HepG2 (cell line): ENCODE measurements around the gene SIM1. TPM values are rescaled to one million over a fixed set of nuclear protein-coding genes. Genes with fewer than 3 reads are reported as not detected.

Experiments
- ATAC-seq: fragments of 200-7000 bp; cut with Tn5 transposase; 3 replicates; pipeline ENCODE4 v1.9.1; 2020; ENCODE audit warnings: mild to moderate bottlenecking, moderate library complexity
- BruUV-seq: library from RNA; stranded (reverse); fragments of 400-500 nt; replicated peaks from 2 replicates; lab custom pipeline; 2021; lab: Mats Ljungman, UMichigan
- CTCF ChIA-PET: fragments of 300-600 bp; formaldehyde crosslinking; extraction: SDS; loops from one replicate; lab custom pipeline; 2021; ENCODE audit warnings: low total read pairs, inconsistent platforms, low intra/inter-chr PET ratio; lab: Yijun Ruan, JAX
- POLR2A ChIA-PET: fragments of 350-600 bp; sonication (Branson Sonifier 250); formaldehyde crosslinking; loops from one replicate; lab custom pipeline; 2020; ENCODE audit warnings: antibody characterized with exemption, inconsistent platforms; lab: Yijun Ruan, JAX
- DNase-seq: peaks from one replicate; pipeline ENCODE4 v3.0.0-alpha.2; 2015; ENCODE audit warnings: low spot score
- FAIRE-seq: peaks from 3 replicates; lab custom pipeline; 2011; peaks lifted over from hg19 to GRCh38; lab: Jason Lieb, UNC
- H2AFZ ChIP-seq: one replicate; pipeline ENCODE4 v1.6.1; 2011; ENCODE audit warnings: low read length, inconsistent platforms
- H3K27ac ChIP-seq: fragments of 300-600 bp; 3 replicates; pipeline ENCODE4 v1.8.0; 2011; ENCODE audit warnings: mixed run types, mild to moderate bottlenecking, mixed read lengths, low read length, inconsistent platforms; ENCODE audit not compliant: insufficient read depth; ENCODE audit errors: extremely low read length
- H3K27me3 ChIP-seq, 2 experiments: fragments of 200-600 bp in 1 of 2; 2 replicates in 1 of 2; 3 replicates in 1 of 2; pipeline versions ENCODE4 v1.6.0 to v1.8.0; 2011; ENCODE audit warnings: low read length in 2 of 2, mild to moderate bottlenecking in 2 of 2, moderate library complexity in 2 of 2, inconsistent platforms in 1 of 2; ENCODE audit not compliant: insufficient read depth in 2 of 2, control insufficient read depth in 1 of 2
- H3K36me3 ChIP-seq, 2 experiments: fragments of 200-600 bp in 1 of 2; replicated peaks in 1 of 2; 2 replicates in 1 of 2; 3 replicates in 1 of 2; pipeline versions ENCODE4 v1.5.1 to v1.8.0; 2011; ENCODE audit warnings: low read length in 2 of 2, inconsistent platforms in 1 of 2; ENCODE audit not compliant: insufficient read depth in 2 of 2, control insufficient read depth in 1 of 2
- H3K4me1 ChIP-seq: 2 replicates; pipeline ENCODE4 v1.5.1; 2012; ENCODE audit warnings: low read length, inconsistent platforms; ENCODE audit not compliant: insufficient read depth
- H3K4me2 ChIP-seq: 2 replicates; pipeline ENCODE4 v1.6.0; 2011; ENCODE audit warnings: low read depth, low read length, inconsistent platforms
- H3K4me3 ChIP-seq, 3 experiments: fragments of 200-600 bp in 1 of 3; sonication (generic), shearing (Covaris generic) in 1 of 3; replicated peaks in 1 of 3; 2 replicates each; pipeline ENCODE4 v1.5.1; 2011 to 2016; ENCODE audit warnings: low read length in 3 of 3, inconsistent platforms in 2 of 3, low read depth in 2 of 3, mild to moderate bottlenecking in 2 of 3, control low read depth in 1 of 3, mixed read lengths in 1 of 3; ENCODE audit not compliant: insufficient read depth in 1 of 3
- H3K79me2 ChIP-seq: one replicate; pipeline ENCODE4 v1.6.1; 2011; ENCODE audit warnings: low read length, inconsistent platforms; ENCODE audit not compliant: insufficient read depth
- H3K9ac ChIP-seq: 2 replicates; pipeline ENCODE4 v1.6.0; 2011; ENCODE audit warnings: mild to moderate bottlenecking, low read depth, low read length, inconsistent platforms; ENCODE audit not compliant: insufficient read depth
- H3K9me3 ChIP-seq: 2 replicates; pipeline ENCODE4 v1.5.1; 2012; ENCODE audit warnings: mild to moderate bottlenecking, low read length
- H4K20me1 ChIP-seq: 2 replicates; pipeline ENCODE4 v1.6.0; 2011; ENCODE audit warnings: inconsistent platforms, mild to moderate bottlenecking, low read length, moderate library complexity; ENCODE audit not compliant: insufficient read depth
- EEA1 ChIP-seq: sonication (generic); formaldehyde crosslinking; IDR thresholded peaks from 2 replicates; pipeline ENCODE4 v1.5.1; 2020; ENCODE audit warnings: mild to moderate bottlenecking, missing genetic modification reagents, borderline replicate concordance
- HOXD1 ChIP-seq: sonication (generic); formaldehyde crosslinking; IDR thresholded peaks from 2 replicates; pipeline ENCODE4 v1.5.0; 2020; ENCODE audit warnings: missing genetic modification reagents
- KLF11 ChIP-seq: IDR thresholded peaks from 2 replicates; pipeline ENCODE4 v1.6.1; 2016; ENCODE audit warnings: missing compliant biosample characterization
- NCOA5 ChIP-seq: sonication (generic); formaldehyde crosslinking; IDR thresholded peaks from 2 replicates; pipeline ENCODE4 v1.4.0; 2020; ENCODE audit warnings: missing genetic modification reagents
- NR2F6 ChIP-seq, 2 experiments: IDR thresholded peaks; 2 replicates each; pipeline ENCODE4 v1.6.1; 2016; ENCODE audit warnings: antibody characterized with exemption in 1 of 2, mild to moderate bottlenecking in 1 of 2
- TRIM24 ChIP-seq: sonication (generic); formaldehyde crosslinking; IDR thresholded peaks from 2 replicates; pipeline ENCODE4 v1.8.0; 2022; ENCODE audit warnings: mild to moderate bottlenecking, missing genetic modification reagents
- WGBS: methylation state at CpG from one replicate; pipeline ENCODE4 v1.1.6; 2017; ENCODE audit warnings: low lambda C conversion rate; 5-methylcytosine and 5-hydroxymethylcytosine counted together
- in situ Hi-C: cut with HindIII; loops from 2 replicates; pipeline ENCODE4 v1.10.0; 2017; ENCODE audit warnings: low pct_unique_long_range_greater_than_20kb; ENCODE audit not compliant: extremely low pct_ligation_motif_present
- intact Hi-C: fragments of 100-400 bp; cut with micrococcal nuclease; formaldehyde crosslinking; loops from one replicate; pipeline ENCODE4 v1.10.0; 2022; ENCODE audit not compliant: unreplicated experiment
- polyA plus RNA-seq, 8 experiments: library from polyadenylated mRNA; depleted of rRNA in 3 of 8; stranded (reverse) in 7 of 8; unstranded in 1 of 8; fragments of >200 nt; fragmentation: Illumina TruSeq in 4 of 8; extraction: Trizol in 4 of 8; gene quantifications; 2 replicates each; pipeline versions ENCODE4 v1.2.1 to v1.2.3, GENCODE V29; 2011 to 2016; ENCODE audit warnings: low read depth in 4 of 8, missing spikeins in 1 of 8, mixed read lengths in 1 of 8; ENCODE audit not compliant: insufficient read depth in 1 of 8
- total RNA-seq, 5 experiments: library from RNA; depleted of rRNA; stranded (reverse); fragments of >200 nt; fragmentation: Illumina TruSeq; extraction: Trizol; gene quantifications; 2 replicates each; pipeline ENCODE4 v1.2.3, GENCODE V29; 2016; ENCODE audit warnings: low read depth in 1 of 5
- TF ChIP-seq, protein P1 (sequence below): sonication (generic); formaldehyde crosslinking; IDR thresholded peaks from 2 replicates; pipeline ENCODE4 v1.8.0; 2023; ENCODE audit warnings: mild to moderate bottlenecking, missing genetic modification reagents
- TF ChIP-seq, protein P2 (sequence below): sonication (generic); formaldehyde crosslinking; IDR thresholded peaks from 2 replicates; pipeline ENCODE4 v1.4.0; 2020; ENCODE audit warnings: missing genetic modification reagents
- TF ChIP-seq, protein P3 (sequence below): sonication (generic); formaldehyde crosslinking; IDR thresholded peaks from 2 replicates; pipeline ENCODE4 v1.9.0; 2021; ENCODE audit warnings: missing genetic modification reagents, borderline replicate concordance
- TF ChIP-seq, protein P4 (sequence below): sonication (generic); formaldehyde crosslinking; conservative IDR thresholded peaks from 2 replicates; pipeline ENCODE4 v1.4.0; 2020; ENCODE audit warnings: missing genetic modification reagents

SIM1 gene
- total and polyA plus RNA-seq, 2 of the 13 experiments (the other 11 are each of a cell fraction or from before 2014, with no cell fraction given), result not detected

DNA sequence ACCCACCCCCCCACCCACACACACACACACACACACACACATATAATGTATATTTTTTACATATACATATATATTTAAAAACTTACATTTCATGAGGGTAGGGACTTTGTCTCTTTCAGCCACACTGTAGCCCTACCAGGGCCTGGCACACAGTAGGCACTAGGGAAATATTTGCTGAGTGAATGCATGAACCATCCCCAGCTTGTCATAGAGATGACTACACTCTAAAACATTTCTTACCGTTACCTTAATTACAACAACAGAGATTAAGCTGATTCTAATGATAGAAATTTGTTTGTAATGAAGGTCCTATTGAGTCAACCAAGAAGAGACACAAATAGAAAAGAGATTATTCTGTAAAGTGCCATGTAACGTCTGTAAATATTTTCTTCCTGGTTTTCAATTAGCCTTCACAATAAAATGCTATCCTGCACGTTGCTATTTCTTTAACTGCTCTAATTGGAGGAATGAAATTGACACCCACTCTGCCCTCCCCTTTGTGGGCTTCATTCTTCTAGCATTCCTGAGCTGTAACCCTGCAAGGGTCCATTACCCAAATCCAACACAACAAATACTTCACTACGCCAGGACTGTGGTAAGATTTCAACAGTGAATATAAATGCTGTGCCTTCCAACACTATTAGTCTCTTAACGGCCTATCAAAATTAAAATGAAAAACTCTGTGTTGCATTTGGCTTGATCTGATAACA, 30.8 kb downstream of the SIM1 start:
- FAIRE-seq (no peak), DNase-seq (no peak), ATAC-seq (no peak)
- BruUV-seq, result no TSS peak
- intact Hi-C loops, result no loop called here
- H3K4me1 ChIP-seq, result no peaks in the 10 kb centered on the region
- POLR2A ChIA-PET, result no interaction called here
- H3K36me3 ChIP-seq, result no peaks in the 10 kb centered on the region
- H3K27me3 ChIP-seq, result 0 out of 5 replicates have a peak, but pooled peaks cover 0 to 4% of the 10 kb centered on the region in 2 experiments
- WGBS, result 0% methylated on average over 5 of the region's 5 CpGs
- H3K9ac ChIP-seq, result no peak overlapping the region
- H3K9me3 ChIP-seq, result no peaks in the 10 kb centered on the region
- in situ Hi-C loops, result no loop called here
- TF ChIP-seq EEA1 (no peak), KLF11 (CRISPR knock-in tag) (no peak), NCOA5 (CRISPR knock-in tag) (no peak), HOXD1 (CRISPR knock-in tag) (no peak), NR2F6 (IDR thresholded peaks at IDR 0.05) (no peak), NR2F6 (CRISPR knock-in tag; IDR thresholded peaks at IDR 0.05) (no peak), TRIM24 (CRISPR knock-in tag) (no peak)
- TF ChIP-seq, protein P1, sequence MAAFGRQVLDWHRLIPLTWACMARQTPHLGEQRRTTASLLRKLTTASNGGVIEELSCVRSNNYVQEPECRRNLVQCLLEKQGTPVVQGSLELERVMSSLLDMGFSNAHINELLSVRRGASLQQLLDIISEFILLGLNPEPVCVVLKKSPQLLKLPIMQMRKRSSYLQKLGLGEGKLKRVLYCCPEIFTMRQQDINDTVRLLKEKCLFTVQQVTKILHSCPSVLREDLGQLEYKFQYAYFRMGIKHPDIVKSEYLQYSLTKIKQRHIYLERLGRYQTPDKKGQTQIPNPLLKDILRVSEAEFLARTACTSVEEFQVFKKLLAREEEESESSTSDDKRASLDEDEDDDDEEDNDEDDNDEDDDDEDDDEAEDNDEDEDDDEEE, result no peak
- TF ChIP-seq, protein P2, sequence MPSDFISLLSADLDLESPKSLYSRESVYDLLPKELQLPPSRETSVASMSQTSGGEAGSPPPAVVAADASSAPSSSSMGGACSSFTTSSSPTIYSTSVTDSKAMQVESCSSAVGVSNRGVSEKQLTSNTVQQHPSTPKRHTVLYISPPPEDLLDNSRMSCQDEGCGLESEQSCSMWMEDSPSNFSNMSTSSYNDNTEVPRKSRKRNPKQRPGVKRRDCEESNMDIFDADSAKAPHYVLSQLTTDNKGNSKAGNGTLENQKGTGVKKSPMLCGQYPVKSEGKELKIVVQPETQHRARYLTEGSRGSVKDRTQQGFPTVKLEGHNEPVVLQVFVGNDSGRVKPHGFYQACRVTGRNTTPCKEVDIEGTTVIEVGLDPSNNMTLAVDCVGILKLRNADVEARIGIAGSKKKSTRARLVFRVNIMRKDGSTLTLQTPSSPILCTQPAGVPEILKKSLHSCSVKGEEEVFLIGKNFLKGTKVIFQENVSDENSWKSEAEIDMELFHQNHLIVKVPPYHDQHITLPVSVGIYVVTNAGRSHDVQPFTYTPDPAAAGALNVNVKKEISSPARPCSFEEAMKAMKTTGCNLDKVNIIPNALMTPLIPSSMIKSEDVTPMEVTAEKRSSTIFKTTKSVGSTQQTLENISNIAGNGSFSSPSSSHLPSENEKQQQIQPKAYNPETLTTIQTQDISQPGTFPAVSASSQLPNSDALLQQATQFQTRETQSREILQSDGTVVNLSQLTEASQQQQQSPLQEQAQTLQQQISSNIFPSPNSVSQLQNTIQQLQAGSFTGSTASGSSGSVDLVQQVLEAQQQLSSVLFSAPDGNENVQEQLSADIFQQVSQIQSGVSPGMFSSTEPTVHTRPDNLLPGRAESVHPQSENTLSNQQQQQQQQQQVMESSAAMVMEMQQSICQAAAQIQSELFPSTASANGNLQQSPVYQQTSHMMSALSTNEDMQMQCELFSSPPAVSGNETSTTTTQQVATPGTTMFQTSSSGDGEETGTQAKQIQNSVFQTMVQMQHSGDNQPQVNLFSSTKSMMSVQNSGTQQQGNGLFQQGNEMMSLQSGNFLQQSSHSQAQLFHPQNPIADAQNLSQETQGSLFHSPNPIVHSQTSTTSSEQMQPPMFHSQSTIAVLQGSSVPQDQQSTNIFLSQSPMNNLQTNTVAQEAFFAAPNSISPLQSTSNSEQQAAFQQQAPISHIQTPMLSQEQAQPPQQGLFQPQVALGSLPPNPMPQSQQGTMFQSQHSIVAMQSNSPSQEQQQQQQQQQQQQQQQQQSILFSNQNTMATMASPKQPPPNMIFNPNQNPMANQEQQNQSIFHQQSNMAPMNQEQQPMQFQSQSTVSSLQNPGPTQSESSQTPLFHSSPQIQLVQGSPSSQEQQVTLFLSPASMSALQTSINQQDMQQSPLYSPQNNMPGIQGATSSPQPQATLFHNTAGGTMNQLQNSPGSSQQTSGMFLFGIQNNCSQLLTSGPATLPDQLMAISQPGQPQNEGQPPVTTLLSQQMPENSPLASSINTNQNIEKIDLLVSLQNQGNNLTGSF, result no peak
- TF ChIP-seq, protein P3, sequence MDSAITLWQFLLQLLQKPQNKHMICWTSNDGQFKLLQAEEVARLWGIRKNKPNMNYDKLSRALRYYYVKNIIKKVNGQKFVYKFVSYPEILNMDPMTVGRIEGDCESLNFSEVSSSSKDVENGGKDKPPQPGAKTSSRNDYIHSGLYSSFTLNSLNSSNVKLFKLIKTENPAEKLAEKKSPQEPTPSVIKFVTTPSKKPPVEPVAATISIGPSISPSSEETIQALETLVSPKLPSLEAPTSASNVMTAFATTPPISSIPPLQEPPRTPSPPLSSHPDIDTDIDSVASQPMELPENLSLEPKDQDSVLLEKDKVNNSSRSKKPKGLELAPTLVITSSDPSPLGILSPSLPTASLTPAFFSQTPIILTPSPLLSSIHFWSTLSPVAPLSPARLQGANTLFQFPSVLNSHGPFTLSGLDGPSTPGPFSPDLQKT, result no peak
- TF ChIP-seq, protein P4, sequence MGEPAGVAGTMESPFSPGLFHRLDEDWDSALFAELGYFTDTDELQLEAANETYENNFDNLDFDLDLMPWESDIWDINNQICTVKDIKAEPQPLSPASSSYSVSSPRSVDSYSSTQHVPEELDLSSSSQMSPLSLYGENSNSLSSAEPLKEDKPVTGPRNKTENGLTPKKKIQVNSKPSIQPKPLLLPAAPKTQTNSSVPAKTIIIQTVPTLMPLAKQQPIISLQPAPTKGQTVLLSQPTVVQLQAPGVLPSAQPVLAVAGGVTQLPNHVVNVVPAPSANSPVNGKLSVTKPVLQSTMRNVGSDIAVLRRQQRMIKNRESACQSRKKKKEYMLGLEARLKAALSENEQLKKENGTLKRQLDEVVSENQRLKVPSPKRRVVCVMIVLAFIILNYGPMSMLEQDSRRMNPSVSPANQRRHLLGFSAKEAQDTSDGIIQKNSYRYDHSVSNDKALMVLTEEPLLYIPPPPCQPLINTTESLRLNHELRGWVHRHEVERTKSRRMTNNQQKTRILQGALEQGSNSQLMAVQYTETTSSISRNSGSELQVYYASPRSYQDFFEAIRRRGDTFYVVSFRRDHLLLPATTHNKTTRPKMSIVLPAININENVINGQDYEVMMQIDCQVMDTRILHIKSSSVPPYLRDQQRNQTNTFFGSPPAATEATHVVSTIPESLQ (CRISPR knock-in tag), result no peak
- no peak overlapping the region for H2AFZ ChIP-seq
- no peak overlapping the region for H3K27ac ChIP-seq
- H3K79me2 ChIP-seq, result no peaks in the 10 kb centered on the region
- CTCF ChIA-PET, result no interaction called here
- H3K4me3 ChIP-seq, result no peak overlapping the region
- no peak overlapping the region for H3K4me2 ChIP-seq
- no peaks in the 10 kb centered on the region for H4K20me1 ChIP-seq
